K562 (cell line): ENCODE results near the gene ANKRD16. TPM values are rescaled to one million over a fixed set of nuclear protein-coding genes. Genes with fewer than 3 reads are reported as not detected.

Source experiments
- ATAC-seq: fragments of 200-7000 bp; cut with Tn5 transposase; 3 replicates; pipeline ENCODE4 v1.9.1; 2020; ENCODE audit warnings: moderate library complexity
- BruUV-seq: library from RNA; stranded (reverse); fragments of 400-500 nt; replicated peaks from 2 replicates; lab custom pipeline; 2021; lab: Mats Ljungman, UMichigan
- CTCF ChIA-PET: fragments of 300-600 bp; formaldehyde crosslinking; extraction: SDS; loops from one replicate; lab custom pipeline; 2021; ENCODE audit warnings: low intra/inter-chr PET ratio; lab: Yijun Ruan, JAX
- POLR2A ChIA-PET: fragments of 300-600, 350-650 bp; sonication (Branson Sonifier 250); formaldehyde crosslinking; extraction: SDS; loops from one replicate; lab custom pipeline; 2021; ENCODE audit warnings: antibody characterized with exemption, inconsistent platforms; lab: Yijun Ruan, JAX
- DNase-seq, 4 experiments: peaks; one replicate each; pipeline versions ENCODE4 v3.0.0 to v3.0.0-alpha.2; 2011 to 2018; ENCODE audit warnings: low spot score in 3 of 4, mixed read lengths in 3 of 4; ENCODE audit errors: extremely low read depth in 1 of 4
- FAIRE-seq: peaks from 2 replicates; lab custom pipeline; 2011; peaks lifted over from hg19 to GRCh38; lab: Jason Lieb, UNC
- H2AFZ ChIP-seq: 2 replicates; pipeline ENCODE4 v1.6.0; 2011; ENCODE audit warnings: low read depth, low read length, control low read depth, inconsistent platforms
- H3K27ac ChIP-seq: fragments of 200-600 bp; 3 replicates; pipeline ENCODE4 v1.8.0; 2011; ENCODE audit warnings: low read depth, mild to moderate bottlenecking, control low read depth, inconsistent platforms, low read length, moderate library complexity, mixed read lengths; ENCODE audit errors: extremely low read depth
- H3K27me3 ChIP-seq, 2 experiments: fragments of 300-600 bp in 1 of 2; 2 replicates in 1 of 2; 3 replicates in 1 of 2; pipeline versions ENCODE4 v1.6.0 to v1.8.0; 2011; ENCODE audit warnings: inconsistent platforms in 2 of 2, low read length in 2 of 2, mild to moderate bottlenecking in 1 of 2, mixed read lengths in 1 of 2, moderate library complexity in 1 of 2; ENCODE audit not compliant: control insufficient read depth in 2 of 2, insufficient read depth in 2 of 2
- H3K36me3 ChIP-seq: fragments of 300-600 bp; 3 replicates; pipeline ENCODE4 v1.8.0; 2011; ENCODE audit warnings: mild to moderate bottlenecking, low read length, inconsistent platforms; ENCODE audit not compliant: control insufficient read depth, insufficient read depth
- H3K4me1 ChIP-seq, 2 experiments: fragments of 200-600 bp in 1 of 2; replicated peaks in 1 of 2; 2 replicates in 1 of 2; 3 replicates in 1 of 2; pipeline versions ENCODE4 v1.5.1 to v1.8.0; 2011; ENCODE audit warnings: inconsistent platforms in 2 of 2, low read length in 2 of 2, mild to moderate bottlenecking in 1 of 2, mixed read lengths in 1 of 2, moderate library complexity in 1 of 2; ENCODE audit not compliant: control insufficient read depth in 2 of 2, insufficient read depth in 2 of 2
- H3K4me2 ChIP-seq: 2 replicates; pipeline ENCODE4 v1.6.1; 2011; ENCODE audit warnings: low read length, control low read depth, inconsistent platforms, mixed read lengths; ENCODE audit not compliant: insufficient read depth
- H3K4me3 ChIP-seq: fragments of 200-600 bp; sonication (generic), shearing (Covaris generic); 2 replicates; pipeline ENCODE4 v1.5.1; 2016; ENCODE audit warnings: control low read depth, inconsistent platforms
- H3K79me2 ChIP-seq: fragments of 200-600 bp; 3 replicates; pipeline ENCODE4 v1.8.0; 2011; ENCODE audit warnings: low read length, inconsistent platforms; ENCODE audit not compliant: control insufficient read depth, insufficient read depth
- H3K9ac ChIP-seq, 2 experiments: 2 replicates each; pipeline versions ENCODE4 v1.6.0 to v1.6.1; 2011; ENCODE audit warnings: low read depth in 2 of 2, low read length in 2 of 2, control low read depth in 1 of 2, inconsistent platforms in 1 of 2, mild to moderate bottlenecking in 1 of 2, mixed read lengths in 1 of 2; ENCODE audit not compliant: insufficient read depth in 1 of 2
- H3K9me1 ChIP-seq: one replicate; pipeline ENCODE4 v1.6.0; 2011; ENCODE audit warnings: inconsistent platforms, mild to moderate bottlenecking, low read length, moderate library complexity; ENCODE audit not compliant: control insufficient read depth, insufficient read depth
- H3K9me3 ChIP-seq: replicated peaks from 2 replicates; pipeline ENCODE4 v1.5.1; 2011; ENCODE audit warnings: low read depth, low read length, inconsistent platforms; ENCODE audit not compliant: control insufficient read depth, insufficient read depth
- H4K20me1 ChIP-seq: replicated peaks from 2 replicates; pipeline ENCODE4 v1.6.1; 2011; ENCODE audit warnings: low read length, inconsistent platforms, mixed read lengths; ENCODE audit not compliant: control insufficient read depth, insufficient read depth
- BCOR ChIP-seq: fragments of 450-650 bp; IDR thresholded peaks from 2 replicates; pipeline ENCODE4 v1.6.1; 2016
- GTF2E2 ChIP-seq: fragments of 200-800 bp; sonication (Bioruptor generic); IDR thresholded peaks from 2 replicates; pipeline ENCODE4 v1.6.1; 2016; ENCODE audit warnings: missing genetic modification characterization, missing compliant biosample characterization
- HMG20A ChIP-seq: fragments of 450-650 bp; formaldehyde crosslinking; conservative IDR thresholded peaks from 2 replicates; pipeline ENCODE4 v1.4.0; 2020; ENCODE audit warnings: mild to moderate bottlenecking, mixed read lengths
- SFPQ ChIP-seq: fragments of 200-400 bp; formaldehyde crosslinking; IDR thresholded peaks from 2 replicates; pipeline ENCODE4 v1.6.1; 2017; ENCODE audit warnings: mild to moderate bottlenecking, low read depth, low read length, moderate library complexity
- STAT6 ChIP-seq: sonication (generic); formaldehyde crosslinking; IDR thresholded peaks from 2 replicates; pipeline ENCODE4 v1.8.1; 2023; ENCODE audit warnings: mild to moderate bottlenecking, missing genetic modification reagents
- TSC22D4 ChIP-seq: fragments of 450-650 bp; IDR thresholded peaks from 2 replicates; pipeline ENCODE4 v1.6.1; 2016; ENCODE audit warnings: missing genetic modification characterization, missing biosample characterization, control low read depth
- ZNF217 ChIP-seq: sonication (generic); formaldehyde crosslinking; IDR thresholded peaks from 2 replicates; pipeline ENCODE4 v1.8.0; 2022; ENCODE audit warnings: mild to moderate bottlenecking, missing genetic modification reagents
- ZNF347 ChIP-seq: fragments of 450-650 bp; formaldehyde crosslinking; IDR thresholded peaks from 2 replicates; pipeline ENCODE4 v1.4.0; 2020; ENCODE audit warnings: low read depth, mild to moderate bottlenecking, moderate library complexity
- ZNF699 ChIP-seq: fragments of 250-450 bp; sonication (Bioruptor Pico); IDR thresholded peaks from 2 replicates; pipeline ENCODE4 v1.8.0; 2021; ENCODE audit warnings: mild to moderate bottlenecking, moderate library complexity; ENCODE audit not compliant: insufficient replicate concordance
- WGBS: fragments of 100-300 bp; shearing (Covaris generic); methylation state at CpG from one replicate; pipeline ENCODE4 v1.1.6; 2016; ENCODE audit warnings: low coverage, mixed read lengths; ENCODE audit not compliant: insufficient coverage; ENCODE audit errors: missing lambda C conversion rate; 5-methylcytosine and 5-hydroxymethylcytosine counted together
- in situ Hi-C: fragments of 300-500 bp; cut with MboI; formaldehyde crosslinking; loops from 4 replicates; pipeline ENCODE4 v1.15.0; 2018; ENCODE audit warnings: inconsistent platforms, mixed read lengths
- intact Hi-C: fragments of 100-400 bp; cut with micrococcal nuclease; formaldehyde crosslinking; loops from 2 replicates; pipeline ENCODE4 v1.14.2; 2022
- polyA plus RNA-seq, 8 experiments: library from polyadenylated mRNA; depleted of rRNA in 4 of 8; stranded (reverse) in 5 of 8; unstranded in 3 of 8; fragments of >200 nt; fragmentation: Nextera tagmentation in 2 of 8; fragmentation: Illumina TruSeq in 1 of 8; extraction: Ambion mirVana in 2 of 8; extraction: Trizol in 1 of 8; gene quantifications; 2 replicates each; pipeline versions ENCODE4 v1.2.1 to v1.2.3, GENCODE V29; 2011 to 2014; ENCODE audit warnings: inconsistent platforms in 1 of 8, missing spikeins in 1 of 8
- total RNA-seq, 7 experiments: library from RNA; depleted of rRNA in 6 of 7; stranded (reverse); fragments of >200 nt in 6 of 7; fragmentation: Illumina TruSeq in 2 of 7; extraction: Trizol in 2 of 7; gene quantifications; 2 replicates each; pipeline versions ENCODE4 v1.2.1 to v1.2.3, GENCODE V29; 2011 to 2021; ENCODE audit warnings: low replicate concordance in 1 of 7

Gene ANKRD16
- total and polyA plus RNA-seq, 9 of the 15 experiments (the other 6 are each of a cell fraction or from before 2014, with no cell fraction given) = 1.5 to 16.0 (median 9.5) TPM

DNA sequence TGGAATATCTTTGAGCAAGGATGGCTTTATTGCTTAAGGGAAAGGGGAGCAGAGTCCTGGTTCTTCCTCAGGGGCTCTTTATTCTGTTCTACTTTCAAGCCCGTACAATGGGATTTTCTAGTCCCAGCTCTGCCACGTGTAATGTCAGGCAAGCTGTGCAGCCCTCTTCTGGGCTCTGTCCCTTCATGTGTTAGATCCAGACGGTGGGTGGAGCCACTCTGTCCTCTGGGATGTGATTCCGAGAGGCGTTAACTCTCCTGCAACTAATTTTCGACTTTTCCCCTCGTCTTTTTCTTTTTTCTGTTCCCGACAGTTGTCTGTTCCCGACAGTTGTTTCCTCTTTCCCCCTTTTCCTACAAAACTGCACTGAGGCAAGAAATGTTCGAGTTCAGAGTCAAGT lies 35.2 kb upstream of the ANKRD16 start:
- no peaks in the 10 kb centered on the region for H4K20me1 ChIP-seq
- H3K79me2 ChIP-seq = no peaks in the 10 kb centered on the region
- H3K9ac ChIP-seq = no peak overlapping the region
- no TSS peak for BruUV-seq
- H3K27me3 ChIP-seq = no peaks in the 10 kb centered on the region
- H3K4me2 ChIP-seq = no peak overlapping the region
- FAIRE-seq = no peak
- ATAC-seq = no peak
- DNase-seq = no peak
- intact Hi-C loops (no loop called here), in situ Hi-C loops (loop anchor here (25.0 kb wide), 1 partner anchor 462 kb away; no protein-coding TSS in a partner anchor)
- no peaks in the 10 kb centered on the region for H3K9me1 ChIP-seq
- CTCF ChIA-PET = no interaction called here
- H3K9me3 ChIP-seq = no peaks in the 10 kb centered on the region
- WGBS = 84% methylated on average over 6 of the region's 10 CpGs
- H2AFZ ChIP-seq = no peak overlapping the region
- TF ChIP-seq ZNF699 (no peak), ZNF217 (CRISPR knock-in tag) (no peak), BCOR (no peak), GTF2E2 (no peak), TSC22D4 (tag) (no peak), HMG20A (no peak), SFPQ (no peak), ZNF347 (CRISPR knock-in tag) (no peak), STAT6 (CRISPR knock-in tag) (no peak)
- POLR2A ChIA-PET = interaction anchor here (1.1 kb wide), 1 partner anchor 12 kb away, joined by 4 read pairs; no protein-coding TSS in a partner anchor
- no peak overlapping the region for H3K27ac ChIP-seq
- H3K4me1 ChIP-seq = no peaks in the 10 kb centered on the region
- peaks cover 96% of the 10 kb centered on the region for H3K36me3 ChIP-seq
- no peak overlapping the region for H3K4me3 ChIP-seq
